Psoas muscle (tissue), 8 donors: ENCODE data around the gene CDKN1C. TPM values are rescaled to one million over a fixed set of nuclear protein-coding genes. Genes with fewer than 3 reads are reported as not detected.

Source experiments
- ATAC-seq, 4 donors: fragments of 200-7000 bp; cut with Tn5 transposase; one replicate each; pipeline ENCODE4 v1.9.1; 2020; ENCODE audit warnings: moderate library complexity in 3 of 4, mild to moderate bottlenecking in 2 of 4
- DNase-seq, 2 donors: peaks; one replicate each; pipeline ENCODE4 v3.0.0-alpha.2; 2020
- H3K27ac ChIP-seq: fragments of 200-600 bp; one replicate; pipeline ENCODE4 v1.8.0; 2022
- H3K27me3 ChIP-seq, 3 donors: fragments of 200-600 bp in 1 of 3; one replicate each; pipeline versions ENCODE4 v1.6.1 to v1.8.0; 2013 to 2022; ENCODE audit warnings: low read length in 2 of 3, mild to moderate bottlenecking in 2 of 3, moderate library complexity in 1 of 3; ENCODE audit not compliant: insufficient read depth in 3 of 3
- H3K36me3 ChIP-seq, 2 donors: fragments of 200-600 bp in 1 of 2; one replicate each; pipeline versions ENCODE4 v1.6.1 to v1.8.0; 2013 to 2022; ENCODE audit warnings: low read depth in 1 of 2, mild to moderate bottlenecking in 1 of 2, moderate library complexity in 1 of 2; ENCODE audit not compliant: insufficient read depth in 1 of 2
- H3K4me1 ChIP-seq: fragments of 200-600 bp; one replicate; pipeline ENCODE4 v1.8.0; 2022
- H3K4me3 ChIP-seq: fragments of 200-600 bp; one replicate; pipeline ENCODE4 v1.8.0; 2022; ENCODE audit warnings: mild to moderate bottlenecking
- H3K9me3 ChIP-seq: fragments of 200-600 bp; one replicate; pipeline ENCODE4 v1.8.0; 2022
- WGBS, 3 donors: extraction: QIAGEN DNeasy Blood & Tissue Kit; methylation state at CpG; one replicate each; pipeline versions ENCODE4 v1.1.6 to v1.1.7; 2013; 5-methylcytosine and 5-hydroxymethylcytosine counted together
- intact Hi-C, 2 donors: fragments of 100-400 bp; cut with DNase I; formaldehyde crosslinking; loops; one replicate each; pipeline versions ENCODE4 v1.11.0 to v1.14.2; 2022
- polyA plus RNA-seq, 3 donors: library from polyadenylated mRNA; stranded (reverse); fragments of 200-250 nt; gene quantifications; one replicate each; pipeline ENCODE4 v1.2.3, GENCODE V29; 2013
- total RNA-seq, 4 donors: library from RNA; stranded (reverse); fragmentation: NEBNext Ultra II Directional in 2 of 4; extraction: Animal tissue kit (Norgen Biotek cat#: 25700) in 2 of 4; gene quantifications; one replicate each; pipeline versions ENCODE4 v1.2.1 to v1.2.4, GENCODE V29; 2021 to 2023
- TF ChIP-seq, protein P1 (sequence below): fragments of 200-600 bp; IDR thresholded peaks from one replicate; pipeline ENCODE4 v1.8.0; 2022; ENCODE audit warnings: antibody characterized with exemption
- donor health status: healthy with polysubstance abuse.
- donor health status: DM: no; HTN: no; CAD: no; lungs with moderate emphysema.
- donor health status: Bipolar disorder and iron deficiency.
- donor health status: healthy.
- donor health status: DM: yes; HTN: yes; CAD: no.
- donor health status: DM: no; HTN: no; CAD: no.
- donor health status: DM: no; HTN: no; CAD: no.
- donor health status: DM: yes; HTN: yes; CAD: no.

CDKN1C gene
- total and polyA plus RNA-seq, 7 donors = 14.3 to 49.4 (median 29.9) TPM

DNA sequence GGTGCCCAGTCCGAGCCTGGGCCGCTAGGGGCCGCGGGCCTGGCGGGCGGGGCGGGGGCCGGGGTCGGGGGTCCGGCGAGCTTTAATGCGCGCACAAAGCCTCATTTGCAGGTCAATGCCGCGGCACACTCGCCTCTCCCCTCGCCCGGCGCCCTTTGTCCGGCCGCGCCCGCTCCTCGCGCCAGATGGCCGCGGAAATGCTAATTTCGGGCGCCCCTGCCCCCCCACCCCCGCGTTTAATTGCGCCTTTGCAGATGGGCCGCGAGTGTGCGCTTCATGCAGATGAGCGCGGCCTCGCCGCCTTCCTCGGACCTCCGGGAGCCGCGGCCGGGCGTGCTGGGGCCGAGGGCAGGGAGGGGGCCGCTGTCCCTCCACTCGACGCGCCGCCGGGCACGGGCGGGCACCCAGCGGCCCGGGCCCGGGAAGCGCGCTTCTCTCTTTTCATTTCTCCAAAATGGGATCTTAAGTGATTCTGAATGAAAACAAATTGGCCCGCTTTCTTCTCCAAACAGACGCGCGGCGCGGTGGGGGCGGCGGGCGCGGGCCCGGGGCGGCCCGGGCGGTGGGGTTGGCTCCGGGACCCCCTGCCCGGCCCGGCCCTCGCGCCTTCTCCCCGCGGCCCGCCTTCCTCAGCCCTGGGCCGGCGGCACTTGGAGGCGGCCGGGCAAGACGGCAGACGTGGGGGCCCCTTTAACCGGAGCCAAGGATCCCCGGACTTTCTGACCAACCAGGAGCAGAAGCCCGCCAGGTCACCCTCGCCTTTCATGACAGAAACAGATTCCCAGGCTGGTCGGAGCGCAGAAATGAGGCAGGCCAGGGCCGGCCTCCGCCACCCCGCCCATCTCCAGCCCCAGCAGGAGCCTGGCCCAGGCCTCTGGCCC lies 22.9 kb downstream of the CDKN1C start:
- 35 to 37% (median 36%) methylated on average over 76 to 96 of the region's 96 CpGs for WGBS, 3 donors
- peaks cover 0 to 19% (median 8%) of the 10 kb centered on the region in 3 donors for H3K27me3 ChIP-seq
- peak overlapping the region; percentile 42 for H3K4me3 ChIP-seq
- no peaks in the 10 kb centered on the region for H3K9me3 ChIP-seq
- H3K4me1 ChIP-seq = no peaks in the 10 kb centered on the region
- no peaks in the 10 kb centered on the region for H3K36me3 ChIP-seq
- no peak overlapping the region for H3K27ac ChIP-seq
- ATAC-seq = no peak
- intact Hi-C loops = no loop called here
- TF ChIP-seq, protein P1, sequence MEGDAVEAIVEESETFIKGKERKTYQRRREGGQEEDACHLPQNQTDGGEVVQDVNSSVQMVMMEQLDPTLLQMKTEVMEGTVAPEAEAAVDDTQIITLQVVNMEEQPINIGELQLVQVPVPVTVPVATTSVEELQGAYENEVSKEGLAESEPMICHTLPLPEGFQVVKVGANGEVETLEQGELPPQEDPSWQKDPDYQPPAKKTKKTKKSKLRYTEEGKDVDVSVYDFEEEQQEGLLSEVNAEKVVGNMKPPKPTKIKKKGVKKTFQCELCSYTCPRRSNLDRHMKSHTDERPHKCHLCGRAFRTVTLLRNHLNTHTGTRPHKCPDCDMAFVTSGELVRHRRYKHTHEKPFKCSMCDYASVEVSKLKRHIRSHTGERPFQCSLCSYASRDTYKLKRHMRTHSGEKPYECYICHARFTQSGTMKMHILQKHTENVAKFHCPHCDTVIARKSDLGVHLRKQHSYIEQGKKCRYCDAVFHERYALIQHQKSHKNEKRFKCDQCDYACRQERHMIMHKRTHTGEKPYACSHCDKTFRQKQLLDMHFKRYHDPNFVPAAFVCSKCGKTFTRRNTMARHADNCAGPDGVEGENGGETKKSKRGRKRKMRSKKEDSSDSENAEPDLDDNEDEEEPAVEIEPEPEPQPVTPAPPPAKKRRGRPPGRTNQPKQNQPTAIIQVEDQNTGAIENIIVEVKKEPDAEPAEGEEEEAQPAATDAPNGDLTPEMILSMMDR = no peak
- no peak for DNase-seq

- Histone ChIP-seq H3K4me3 (no peak overlapping the region), H3K9me3 (no peaks in the 10 kb centered on the region), H3K4me1 (no peaks in the 10 kb centered on the region), H3K27me3 (peaks cover 0 to 19% (median 7%) of the 10 kb centered on the region in 3 donors), H3K36me3 (no peaks in the 10 kb centered on the region), H3K27ac (no peak overlapping the region)
- WGBS, 3 donors = 84 to 88% (median 88%) methylated on average over 7 of the region's 7 CpGs
- DNase-seq (no peak), ATAC-seq (no peak)
- TF ChIP-seq, protein P1 = no peak
- intact Hi-C loops = no loop called here
Observed at GRCh38 chr11:2860636-2861035, 24.9 kb downstream of the CDKN1C start.

DNA sequence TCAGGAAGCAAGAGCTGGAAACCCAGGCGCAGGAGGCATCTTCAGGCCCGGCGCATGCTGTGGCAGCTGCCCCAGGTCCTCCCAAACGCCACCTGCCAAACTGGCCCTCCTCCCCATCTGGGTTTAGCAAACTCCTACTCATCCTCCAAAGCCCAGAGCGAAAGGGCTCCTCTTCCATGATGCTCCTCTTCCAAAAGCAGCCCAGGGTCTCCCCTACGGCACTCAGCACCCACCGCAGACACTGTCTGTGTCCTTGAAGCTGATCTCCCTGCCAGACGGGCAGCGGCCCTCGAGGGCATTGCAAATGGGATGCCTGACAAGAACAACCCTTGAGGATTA lies 25.9 kb downstream of the CDKN1C start:
- no peak for ATAC-seq
- no peak for DNase-seq
- Histone ChIP-seq H3K4me3 (no peak overlapping the region), H3K9me3 (no peaks in the 10 kb centered on the region), H3K36me3 (no peaks in the 10 kb centered on the region), H3K27ac (no peak overlapping the region), H3K4me1 (no peaks in the 10 kb centered on the region), H3K27me3 (peaks cover 0 to 15% (median 7%) of the 10 kb centered on the region in 3 donors)
- TF ChIP-seq, protein P1 = no peak
- intact Hi-C loops = no loop called here
- 96 to 98% (median 96%) methylated on average over 10 of the region's 10 CpGs for WGBS, 3 donors

DNA sequence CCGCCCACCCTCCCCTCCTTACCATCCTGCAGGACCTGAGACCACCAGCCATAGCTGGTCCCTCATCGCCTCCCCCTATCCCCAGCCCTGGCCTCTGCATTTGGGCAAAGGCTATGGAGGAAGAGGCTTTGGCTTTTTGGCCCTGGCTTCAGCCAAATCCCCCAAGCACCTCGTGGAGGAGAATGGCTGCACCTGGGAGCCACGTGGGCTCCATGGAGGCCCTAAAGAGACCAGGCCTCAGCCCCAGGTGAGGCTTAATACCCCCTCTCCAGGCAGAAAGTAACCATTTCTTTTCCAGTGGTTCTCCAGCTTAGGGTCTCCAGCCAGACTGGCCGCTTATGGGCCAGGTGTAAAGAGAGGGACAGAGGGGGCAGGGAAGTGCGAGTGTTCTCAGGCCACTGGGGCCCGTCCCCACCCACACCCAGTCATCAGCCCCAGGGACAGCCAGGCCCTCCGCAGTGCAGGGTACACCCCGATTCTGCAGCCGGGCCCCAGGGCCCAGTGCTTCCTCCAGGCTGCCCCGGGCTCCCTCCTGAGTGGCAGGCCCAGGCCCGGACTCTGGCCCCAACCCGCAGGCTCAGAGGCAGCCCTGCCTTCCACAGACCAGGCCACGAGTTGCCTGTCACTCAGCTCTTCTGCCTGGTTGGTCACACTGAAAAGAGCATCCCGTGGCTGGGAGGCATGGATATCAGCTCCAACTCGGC lies 26.4 kb downstream of the CDKN1C start:
- WGBS, 3 donors = 86 to 91% (median 89%) methylated on average over 16 of the region's 16 CpGs
- Histone ChIP-seq H3K4me1 (no peaks in the 10 kb centered on the region), H3K9me3 (no peaks in the 10 kb centered on the region), H3K4me3 (no peak overlapping the region), H3K36me3 (no peaks in the 10 kb centered on the region), H3K27me3 (peaks cover 0 to 10% (median 5%) of the 10 kb centered on the region in 3 donors), H3K27ac (no peak overlapping the region)
- TF ChIP-seq, protein P1 = no peak
- ATAC-seq (no peak), DNase-seq (no peak)
- intact Hi-C loops = no loop called here
